DOHH2 (cell line): ENCODE data around the gene DNAI1.

Experiments
- H3F3A ChIP-seq: fragments of 200-600 bp; sonication (generic), shearing (Covaris generic); 2 replicates; pipeline ENCODE4 v1.6.0; 2016; ENCODE audit warnings: antibody characterized with exemption, mild to moderate bottlenecking; ENCODE audit not compliant: control insufficient read depth, insufficient read depth
- H3K27ac ChIP-seq: fragments of 200-600 bp; sonication (generic); 2 replicates; pipeline ENCODE4 v1.5.1; 2014; ENCODE audit warnings: low read depth, mild to moderate bottlenecking, low read length, moderate library complexity
- H3K27me3 ChIP-seq: fragments of 200-600 bp; sonication (generic); 2 replicates; pipeline ENCODE4 v1.6.1; 2014; ENCODE audit warnings: mild to moderate bottlenecking, low read length, mixed read lengths; ENCODE audit not compliant: control insufficient read depth
- H3K36me3 ChIP-seq: fragments of 200-600 bp; sonication (generic); 2 replicates; pipeline ENCODE4 v1.6.1; 2014; ENCODE audit warnings: mild to moderate bottlenecking, low read length, moderate library complexity, mixed read lengths; ENCODE audit not compliant: control insufficient read depth
- H3K4me1 ChIP-seq: fragments of 200-600 bp; sonication (generic); 2 replicates; pipeline ENCODE4 v1.6.1; 2014; ENCODE audit warnings: mild to moderate bottlenecking, low read length, mixed read lengths; ENCODE audit not compliant: control insufficient read depth
- H3K4me2 ChIP-seq: fragments of 200-600 bp; sonication (generic); 2 replicates; pipeline ENCODE4 v1.6.0; 2014; ENCODE audit warnings: mild to moderate bottlenecking, low read length, moderate library complexity
- H3K4me3 ChIP-seq: fragments of 200-600 bp; sonication (generic); 2 replicates; pipeline ENCODE4 v1.5.1; 2014; ENCODE audit warnings: mild to moderate bottlenecking, low read length, mixed read lengths
- H3K79me2 ChIP-seq: fragments of 200-600 bp; sonication (generic); 2 replicates; pipeline ENCODE4 v1.6.1; 2014; ENCODE audit warnings: mild to moderate bottlenecking, low read length, mixed read lengths; ENCODE audit not compliant: control insufficient read depth
- H3K9me2 ChIP-seq: fragments of 200-600 bp; sonication (generic); replicated peaks from 2 replicates; pipeline ENCODE4 v1.6.1; 2014; ENCODE audit warnings: mild to moderate bottlenecking, low read length, mixed read lengths; ENCODE audit not compliant: control insufficient read depth
- H3K9me3 ChIP-seq: fragments of 200-600 bp; sonication (generic); 2 replicates; pipeline ENCODE4 v1.6.1; 2014; ENCODE audit warnings: antibody characterized with exemption, low read length, mixed read lengths; ENCODE audit not compliant: control insufficient read depth, insufficient read depth
- H4K20me1 ChIP-seq: fragments of 200-600 bp; sonication (generic); 2 replicates; pipeline ENCODE4 v1.6.0; 2014; ENCODE audit warnings: low read depth, mild to moderate bottlenecking, antibody characterized with exemption, low read length, moderate library complexity; ENCODE audit not compliant: control insufficient read depth, insufficient read depth
- EZH2phosphoT487 ChIP-seq: fragments of 200-600 bp; sonication (generic); IDR thresholded peaks from 2 replicates; pipeline ENCODE4 v1.6.1; 2017; ENCODE audit warnings: borderline replicate concordance, mild to moderate bottlenecking, antibody characterized with exemption, low read length, moderate library complexity, mixed read lengths
- TF ChIP-seq, protein P1 (sequence below): fragments of 200-600 bp; sonication (generic); IDR thresholded peaks from one replicate; pipeline ENCODE4 v1.5.1; 2014; ENCODE audit warnings: antibody characterized with exemption, mild to moderate bottlenecking, low read depth, low read length; ENCODE audit not compliant: poor library complexity, severe bottlenecking

Gene DNAI1

DNA sequence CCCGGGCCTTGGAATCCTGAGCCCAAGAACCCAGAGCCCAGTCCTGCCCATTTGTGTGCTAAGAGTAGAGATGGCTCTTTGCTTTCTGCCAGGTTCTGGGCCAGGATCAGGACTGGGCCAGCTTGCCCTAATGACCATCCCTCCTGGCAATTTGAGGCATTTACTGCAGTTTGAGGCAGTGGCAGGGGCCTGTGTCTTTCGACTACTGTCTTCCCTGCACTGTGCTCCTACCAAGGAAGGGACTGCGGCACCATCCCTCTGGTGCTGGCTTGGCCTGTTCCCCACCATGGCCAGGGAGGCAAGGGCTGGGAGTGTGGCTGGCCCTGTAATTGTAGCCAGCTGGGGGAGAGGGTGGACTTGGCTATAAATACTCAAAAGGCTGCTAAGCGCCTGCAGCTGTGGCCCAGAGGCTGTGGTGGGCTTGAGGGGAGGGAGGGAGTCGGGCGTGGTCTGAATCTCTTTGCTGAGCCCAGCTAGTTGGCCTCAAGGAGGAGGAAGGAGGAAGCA is 59.6 kb downstream of the DNAI1 start:
- Histone ChIP-seq H3K27me3 (peaks cover 22% of the 10 kb centered on the region), H3K9me2 (no peaks in the 10 kb centered on the region), H3K4me2 (no peak overlapping the region), H3F3A (no peaks in the 10 kb centered on the region), H3K36me3 (no peaks in the 10 kb centered on the region), H4K20me1 (no peaks in the 10 kb centered on the region), H3K79me2 (no peaks in the 10 kb centered on the region), H3K4me1 (peaks cover 23% of the 10 kb centered on the region), H3K9me3 (no peaks in the 10 kb centered on the region), H3K27ac (no peak overlapping the region), H3K4me3 (no peak overlapping the region)
- TF ChIP-seq, protein P1, sequence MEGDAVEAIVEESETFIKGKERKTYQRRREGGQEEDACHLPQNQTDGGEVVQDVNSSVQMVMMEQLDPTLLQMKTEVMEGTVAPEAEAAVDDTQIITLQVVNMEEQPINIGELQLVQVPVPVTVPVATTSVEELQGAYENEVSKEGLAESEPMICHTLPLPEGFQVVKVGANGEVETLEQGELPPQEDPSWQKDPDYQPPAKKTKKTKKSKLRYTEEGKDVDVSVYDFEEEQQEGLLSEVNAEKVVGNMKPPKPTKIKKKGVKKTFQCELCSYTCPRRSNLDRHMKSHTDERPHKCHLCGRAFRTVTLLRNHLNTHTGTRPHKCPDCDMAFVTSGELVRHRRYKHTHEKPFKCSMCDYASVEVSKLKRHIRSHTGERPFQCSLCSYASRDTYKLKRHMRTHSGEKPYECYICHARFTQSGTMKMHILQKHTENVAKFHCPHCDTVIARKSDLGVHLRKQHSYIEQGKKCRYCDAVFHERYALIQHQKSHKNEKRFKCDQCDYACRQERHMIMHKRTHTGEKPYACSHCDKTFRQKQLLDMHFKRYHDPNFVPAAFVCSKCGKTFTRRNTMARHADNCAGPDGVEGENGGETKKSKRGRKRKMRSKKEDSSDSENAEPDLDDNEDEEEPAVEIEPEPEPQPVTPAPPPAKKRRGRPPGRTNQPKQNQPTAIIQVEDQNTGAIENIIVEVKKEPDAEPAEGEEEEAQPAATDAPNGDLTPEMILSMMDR = no peak
- no peak for TF ChIP-seq EZH2phosphoT487

DNA sequence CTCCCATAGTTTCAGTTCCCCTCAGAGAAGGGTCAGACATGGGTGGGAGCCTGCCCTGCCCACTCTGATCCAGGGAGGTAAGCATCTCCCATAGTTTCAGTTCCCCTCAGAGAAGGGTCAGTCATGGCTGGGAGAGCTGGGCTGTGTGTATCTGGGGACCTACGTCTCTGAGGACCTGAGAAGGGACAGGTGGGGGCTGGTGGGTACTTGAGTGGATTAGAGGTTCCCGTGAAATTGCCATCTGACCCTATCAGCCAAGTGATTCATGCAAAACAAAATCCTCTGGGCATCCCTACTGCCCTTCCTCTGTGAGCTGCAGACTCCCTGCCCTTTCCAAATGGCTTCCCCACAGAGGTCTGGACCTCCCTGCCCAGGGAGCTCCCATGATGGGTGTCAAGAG is 60.3 kb downstream of the DNAI1 start:
- Histone ChIP-seq H3F3A (no peaks in the 10 kb centered on the region), H3K9me3 (no peaks in the 10 kb centered on the region), H3K36me3 (no peaks in the 10 kb centered on the region), H3K4me1 (peaks cover 21% of the 10 kb centered on the region), H3K4me2 (no peak overlapping the region), H3K27me3 (peaks cover 28% of the 10 kb centered on the region), H4K20me1 (no peaks in the 10 kb centered on the region), H3K4me3 (no peak overlapping the region), H3K79me2 (no peaks in the 10 kb centered on the region), H3K9me2 (no peaks in the 10 kb centered on the region), H3K27ac (no peak overlapping the region)
- TF ChIP-seq EZH2phosphoT487 = no peak
- TF ChIP-seq, protein P1 = no peak

DNA sequence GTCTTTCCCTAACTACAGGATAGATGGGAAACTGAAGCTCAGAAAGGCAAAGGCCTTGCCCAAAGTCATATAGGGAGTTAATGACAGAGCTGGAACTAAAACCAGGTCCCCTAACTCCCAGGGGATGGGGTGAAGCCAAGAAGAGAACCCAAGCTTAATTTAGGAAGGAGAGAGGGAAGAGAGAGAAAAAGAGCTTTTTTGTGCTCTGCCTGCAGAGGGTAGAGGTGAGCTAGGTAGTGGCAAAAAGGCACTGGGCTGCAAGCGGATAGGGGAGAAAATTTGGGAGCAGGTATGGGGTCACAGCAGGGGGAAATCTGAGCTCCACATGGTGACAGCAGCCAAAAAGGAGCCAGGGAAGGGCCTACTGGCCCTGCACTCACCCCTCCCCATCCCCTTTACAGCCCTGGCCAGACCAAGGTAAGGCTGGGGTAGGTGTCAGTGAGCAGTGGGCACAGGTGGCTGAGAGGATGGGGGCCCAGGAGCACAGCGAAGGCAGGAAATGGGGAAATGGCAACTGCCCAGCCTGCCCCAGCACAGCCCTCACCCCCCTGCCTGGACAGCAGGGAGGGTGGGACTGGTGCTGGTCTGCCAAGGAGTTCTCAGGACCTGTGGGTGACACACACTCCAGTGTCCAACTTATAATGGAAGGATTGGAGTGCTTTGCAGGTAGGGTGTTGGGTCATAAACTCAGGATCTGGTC is 60.9 kb downstream of the DNAI1 start:
- Histone ChIP-seq H3K79me2 (no peaks in the 10 kb centered on the region), H3K36me3 (no peaks in the 10 kb centered on the region), H3K27ac (no peak overlapping the region), H3K4me1 (peaks cover 20% of the 10 kb centered on the region), H3K9me3 (no peaks in the 10 kb centered on the region), H3K4me2 (no peak overlapping the region), H3F3A (no peaks in the 10 kb centered on the region), H4K20me1 (no peaks in the 10 kb centered on the region), H3K27me3 (peaks cover 34% of the 10 kb centered on the region), H3K4me3 (no peak overlapping the region), H3K9me2 (no peaks in the 10 kb centered on the region)
- TF ChIP-seq, protein P1 = peak; percentile 29
- TF ChIP-seq EZH2phosphoT487 = no peak
